Osteoblast (primary cell): ENCODE measurements around the gene GAS2. TPM values are rescaled to one million over a fixed set of nuclear protein-coding genes. Genes with fewer than 3 reads are reported as not detected.

Experiments
- DNase-seq: peaks from one replicate; pipeline ENCODE4 v3.0.0; 2011; ENCODE audit warnings: low spot score, mixed read lengths; ENCODE audit not compliant: insufficient read length; ENCODE audit errors: missing footprints
- H2AFZ ChIP-seq: 2 replicates; pipeline ENCODE4 v1.6.0; 2011; ENCODE audit warnings: mild to moderate bottlenecking, low read length
- H3K27ac ChIP-seq: 2 replicates; pipeline ENCODE4 v1.5.1; 2011; ENCODE audit warnings: mild to moderate bottlenecking, low read depth, low read length, moderate library complexity
- H3K27me3 ChIP-seq: 2 replicates; pipeline ENCODE4 v1.6.0; 2012; ENCODE audit warnings: mild to moderate bottlenecking, control low read depth, inconsistent platforms, low read length, moderate library complexity; ENCODE audit not compliant: insufficient read depth
- H3K36me3 ChIP-seq: 2 replicates; pipeline ENCODE4 v1.5.1; 2011; ENCODE audit warnings: mild to moderate bottlenecking, low read length, control low read depth, moderate library complexity; ENCODE audit not compliant: insufficient read depth
- H3K4me1 ChIP-seq: 2 replicates; pipeline ENCODE4 v1.5.1; 2011; ENCODE audit warnings: mild to moderate bottlenecking, low read length, control low read depth, moderate library complexity; ENCODE audit not compliant: insufficient read depth
- H3K4me2 ChIP-seq: 2 replicates; pipeline ENCODE4 v1.6.0; 2011; ENCODE audit warnings: mild to moderate bottlenecking, low read length; ENCODE audit not compliant: insufficient read depth
- H3K4me3 ChIP-seq: fragments of 200-600 bp; sonication (generic); 3 replicates; pipeline ENCODE4 v1.5.1; 2012; ENCODE audit warnings: mild to moderate bottlenecking, low read length, inconsistent platforms; ENCODE audit not compliant: insufficient read depth
- H3K79me2 ChIP-seq: 2 replicates; pipeline ENCODE4 v1.6.0; 2012; ENCODE audit warnings: mild to moderate bottlenecking, low read length, control low read depth, inconsistent platforms; ENCODE audit not compliant: insufficient read depth
- H3K9me3 ChIP-seq: 2 replicates; pipeline ENCODE4 v1.5.1; 2011; ENCODE audit warnings: low read depth, low read length, control low read depth
- H4K20me1 ChIP-seq: 2 replicates; pipeline ENCODE4 v1.6.0; 2012; ENCODE audit warnings: mild to moderate bottlenecking, low read length, control low read depth; ENCODE audit not compliant: insufficient read depth
- CTCF ChIP-seq: IDR thresholded peaks from 2 replicates; pipeline ENCODE4 v1.5.1; 2011; ENCODE audit warnings: mild to moderate bottlenecking, low read depth, low read length, moderate library complexity; ENCODE audit errors: extremely low read depth
- total RNA-seq: library from RNA; depleted of rRNA; stranded (reverse); fragments of >200 nt; gene quantifications from 2 replicates; pipeline ENCODE4 v1.2.3, GENCODE V29; 2012

GAS2 gene
- total RNA-seq, 1 donor = 0.36 TPM

- H3K36me3 ChIP-seq = no peaks in the 10 kb centered on the region
- no peak overlapping the region for H2AFZ ChIP-seq
- H3K27me3 ChIP-seq = no peaks in the 10 kb centered on the region
- H3K79me2 ChIP-seq = no peaks in the 10 kb centered on the region
- no peaks in the 10 kb centered on the region for H3K9me3 ChIP-seq
- H4K20me1 ChIP-seq = no peaks in the 10 kb centered on the region
- no peaks in the 10 kb centered on the region for H3K4me1 ChIP-seq
- no peak overlapping the region for H3K27ac ChIP-seq
- TF ChIP-seq CTCF = no peak
- H3K4me3 ChIP-seq = no peak overlapping the region
- no peak for DNase-seq
- no peak overlapping the region for H3K4me2 ChIP-seq
These were observed 56.9 kb downstream of the GAS2 start for GRCh38 chr11:22723274-22723673.

GRCh38 chr11:22725079-22725478 is 58.7 kb downstream of the GAS2 start:
- Histone ChIP-seq H3K27me3 (no peaks in the 10 kb centered on the region), H4K20me1 (no peaks in the 10 kb centered on the region), H3K36me3 (no peaks in the 10 kb centered on the region), H3K4me1 (no peaks in the 10 kb centered on the region), H3K27ac (no peak overlapping the region), H3K4me3 (no peak overlapping the region), H2AFZ (no peak overlapping the region), H3K9me3 (no peaks in the 10 kb centered on the region), H3K79me2 (no peaks in the 10 kb centered on the region), H3K4me2 (no peak overlapping the region)
- no peak for DNase-seq
- TF ChIP-seq CTCF = no peak

GRCh38 chr11:22728600-22729389 is 62.4 kb downstream of the GAS2 start:
- H4K20me1 ChIP-seq = no peaks in the 10 kb centered on the region
- no peak overlapping the region for H3K4me3 ChIP-seq
- no peak for DNase-seq
- H2AFZ ChIP-seq = no peak overlapping the region
- H3K4me1 ChIP-seq = no peaks in the 10 kb centered on the region
- no peak overlapping the region for H3K4me2 ChIP-seq
- no peak for TF ChIP-seq CTCF
- H3K27ac ChIP-seq = no peak overlapping the region
- H3K9me3 ChIP-seq = no peaks in the 10 kb centered on the region
- H3K79me2 ChIP-seq = no peaks in the 10 kb centered on the region
- no peaks in the 10 kb centered on the region for H3K36me3 ChIP-seq
- H3K27me3 ChIP-seq = no peaks in the 10 kb centered on the region

- H3K79me2 ChIP-seq = no peaks in the 10 kb centered on the region
- no peak overlapping the region for H2AFZ ChIP-seq
- H3K9me3 ChIP-seq = no peaks in the 10 kb centered on the region
- no peaks in the 10 kb centered on the region for H3K27me3 ChIP-seq
- TF ChIP-seq CTCF = no peak
- H3K27ac ChIP-seq = no peak overlapping the region
- no peaks in the 10 kb centered on the region for H3K4me1 ChIP-seq
- DNase-seq = no peak
- H3K4me2 ChIP-seq = no peak overlapping the region
- H3K36me3 ChIP-seq = no peaks in the 10 kb centered on the region
- no peak overlapping the region for H3K4me3 ChIP-seq
- H4K20me1 ChIP-seq = no peaks in the 10 kb centered on the region
These were observed 63.9 kb downstream of the GAS2 start for GRCh38 chr11:22730319-22730718.
